ENCODE results near the gene REXO1. TPM values are rescaled to one million over a fixed set of nuclear protein-coding genes. Genes with fewer than 3 reads are reported as not detected.
"Not testable (repeated sequence)": the region's sequence is repeated elsewhere in the genome, so short reads cannot be mapped to it uniquely, and the experiment has no call there.

Gene REXO1
- polyA plus RNA-seq, 12 donors = 14.7 to 39.3 (median 17.3) TPM; not detected in 1

- not testable (repeated sequence) for DNase-seq
These were observed 28.4 kb upstream of the REXO1 start for GRCh38 chr19:1876496-1877279.

- DNase-seq = peak; percentile 92
These were observed 27.6 kb upstream of the REXO1 start for GRCh38 chr19:1875646-1876495.

- DNase-seq = not testable (repeated sequence)
These were observed 27.0 kb upstream of the REXO1 start for GRCh38 chr19:1875265-1875645.

GRCh38 chr19:1874554-1875185 lies 26.4 kb upstream of the REXO1 start:
- no peak for DNase-seq

GRCh38 chr19:1873524-1874473 lies 25.5 kb upstream of the REXO1 start:
- no peak for DNase-seq

GRCh38 chr19:1872807-1873523 lies 24.7 kb upstream of the REXO1 start:
- DNase-seq = no peak

- DNase-seq = no peak
These were observed 23.3 kb upstream of the REXO1 start for GRCh38 chr19:1871630-1872029.

GRCh38 chr19:1871140-1871597 lies 22.9 kb upstream of the REXO1 start:
- no peak for DNase-seq

GRCh38 chr19:1868971-1869370 lies 20.7 kb upstream of the REXO1 start:
- DNase-seq = no peak

- DNase-seq = no peak
These were observed 19.1 kb upstream of the REXO1 start for GRCh38 chr19:1867349-1867724.

- DNase-seq = no peak
These were observed 18.5 kb upstream of the REXO1 start for GRCh38 chr19:1866693-1867348.

- no peak for DNase-seq
These were observed 17.1 kb upstream of the REXO1 start for GRCh38 chr19:1865172-1866010.

- no peak for DNase-seq
These were observed 16.3 kb upstream of the REXO1 start for GRCh38 chr19:1864480-1865171.

GRCh38 chr19:1863638-1864479 lies 15.6 kb upstream of the REXO1 start:
- DNase-seq = peak; percentile 89

- DNase-seq = no peak
These were observed 15.0 kb upstream of the REXO1 start, which contains the start of gene KLF16 for GRCh38 chr19:1863328-1863637. Gene KLF16 (minus strand): TSS chr19:1863579. CDS start chr19:1863497, 82 bp downstream.

- no peak for DNase-seq
These were observed 14.4 kb upstream of the REXO1 start for GRCh38 chr19:1862424-1863327.

- no peak for DNase-seq
These were observed 13.8 kb upstream of the REXO1 start for GRCh38 chr19:1862068-1862423.
